HG03571 (cell line): ENCODE measurements around the gene F8.
A peak's percentile ranks its signal among the peaks of the same experiment; 100 is the strongest.
"Not testable (repeated sequence)": the region's sequence is repeated elsewhere in the genome, so short reads cannot be mapped to it uniquely, and the experiment has no call there.

Source experiments
- ATAC-seq: cut with Tn5 transposase; IDR thresholded peaks from one replicate; pipeline ENCODE4 v1.9.1; 2021; ENCODE audit not compliant: unreplicated experiment

The F8 gene

DNA sequence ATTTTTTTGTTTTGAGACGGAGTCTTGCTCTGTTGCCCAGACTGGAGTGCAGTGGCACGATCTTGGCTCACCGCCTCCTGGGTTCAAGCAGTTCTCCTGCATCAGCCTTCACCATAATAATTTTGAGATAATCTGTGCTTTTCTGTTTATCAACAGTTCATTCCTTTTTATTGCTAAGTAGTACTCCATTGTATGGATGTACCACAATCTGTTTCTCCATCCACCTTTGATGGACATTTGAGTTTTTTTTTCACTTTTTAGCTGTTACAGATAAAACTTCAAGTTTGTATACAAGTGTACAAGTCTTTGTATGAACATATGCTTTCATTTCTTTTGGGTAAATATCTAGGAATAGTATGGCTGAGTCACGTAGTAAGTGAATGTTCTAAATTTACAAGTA, 13.2 kb upstream of the F8 start:
- ATAC-seq: no peak

DNA sequence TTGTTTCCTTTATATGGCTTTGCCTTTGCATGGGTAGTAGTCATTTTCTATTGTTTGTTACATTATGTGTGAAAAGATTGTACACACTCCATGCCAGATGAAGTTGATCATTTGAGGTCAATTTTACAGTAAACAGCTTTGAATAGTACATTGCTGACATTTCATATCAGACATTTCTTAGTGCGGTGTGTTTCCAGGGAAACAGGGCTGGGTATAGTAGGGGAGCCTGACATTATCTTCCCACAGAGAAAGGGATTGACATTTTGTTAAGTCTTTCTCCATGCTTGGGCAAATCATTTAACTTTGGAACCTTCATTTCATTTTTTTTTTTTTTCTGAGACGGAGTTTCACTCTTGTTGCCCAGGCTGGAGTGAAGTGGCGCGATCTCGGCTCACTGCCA, 9.1 kb upstream of the F8 start:
- no peak for ATAC-seq

DNA sequence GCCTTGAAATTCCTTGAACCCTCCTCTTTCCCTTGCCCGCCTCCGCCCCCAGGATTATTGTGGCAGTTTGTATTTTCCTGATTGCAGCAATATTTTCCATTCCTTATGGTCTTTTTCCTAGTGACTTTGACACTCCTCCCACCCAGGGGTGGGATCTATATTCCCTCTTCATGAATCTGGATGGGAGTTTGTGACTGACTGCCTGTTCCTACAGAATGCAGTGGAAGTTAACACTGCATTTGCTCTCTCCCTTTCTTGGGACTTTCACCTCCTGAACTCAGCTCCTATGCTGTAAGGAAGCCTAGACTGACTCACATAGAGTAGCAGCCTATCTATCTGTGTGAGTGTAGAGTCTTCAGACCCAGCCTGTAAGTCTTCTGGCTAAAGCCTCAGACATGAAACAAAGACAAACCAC, 6.4 kb upstream of the F8 start:
- no peak for ATAC-seq

DNA sequence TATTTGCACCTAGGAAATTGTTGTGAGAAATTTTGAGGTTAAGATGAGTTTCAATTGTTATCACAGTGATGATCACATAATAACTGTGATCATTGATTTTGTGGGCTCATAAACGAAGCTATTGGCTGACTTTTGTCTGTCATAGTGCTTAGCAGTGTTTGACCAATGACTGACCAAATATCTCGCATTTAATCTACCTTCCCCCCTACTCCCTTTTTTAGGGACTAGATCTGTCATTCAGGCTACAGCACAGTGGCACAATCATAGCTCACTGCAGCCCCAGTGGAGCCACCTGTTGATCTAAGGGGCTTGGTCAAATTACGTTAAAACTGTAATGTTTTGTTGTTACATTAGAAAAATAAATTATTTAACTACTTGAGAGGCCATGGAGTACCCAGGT, 5.6 kb upstream of the F8 start:
- no peak for ATAC-seq

DNA sequence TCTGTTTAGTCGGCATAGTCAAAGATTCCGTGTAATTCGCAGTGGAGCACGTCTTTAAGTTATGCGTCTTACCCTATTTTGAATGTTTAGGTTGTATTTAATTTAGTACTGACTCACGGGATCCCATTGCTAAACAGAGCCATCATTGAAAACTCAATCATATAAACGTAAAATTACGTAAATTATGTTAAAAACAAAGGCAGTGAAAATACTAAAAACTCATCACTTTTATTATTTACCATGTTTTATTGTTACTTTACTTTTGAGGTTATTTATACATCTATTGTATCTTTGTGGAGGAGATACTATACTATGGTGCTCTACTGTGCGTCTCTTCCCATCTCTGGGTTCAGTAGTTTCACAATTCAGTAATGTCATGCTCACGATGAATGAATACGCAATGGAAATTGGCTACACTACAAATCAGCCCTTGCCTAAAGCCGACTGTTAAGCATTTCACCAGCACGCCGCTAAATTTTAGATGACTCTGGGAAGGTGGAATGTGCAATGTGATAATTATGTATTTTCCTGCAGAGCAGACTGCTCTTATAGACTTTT, 5.1 kb upstream of the F8 start:
- ATAC-seq: no peak

DNA sequence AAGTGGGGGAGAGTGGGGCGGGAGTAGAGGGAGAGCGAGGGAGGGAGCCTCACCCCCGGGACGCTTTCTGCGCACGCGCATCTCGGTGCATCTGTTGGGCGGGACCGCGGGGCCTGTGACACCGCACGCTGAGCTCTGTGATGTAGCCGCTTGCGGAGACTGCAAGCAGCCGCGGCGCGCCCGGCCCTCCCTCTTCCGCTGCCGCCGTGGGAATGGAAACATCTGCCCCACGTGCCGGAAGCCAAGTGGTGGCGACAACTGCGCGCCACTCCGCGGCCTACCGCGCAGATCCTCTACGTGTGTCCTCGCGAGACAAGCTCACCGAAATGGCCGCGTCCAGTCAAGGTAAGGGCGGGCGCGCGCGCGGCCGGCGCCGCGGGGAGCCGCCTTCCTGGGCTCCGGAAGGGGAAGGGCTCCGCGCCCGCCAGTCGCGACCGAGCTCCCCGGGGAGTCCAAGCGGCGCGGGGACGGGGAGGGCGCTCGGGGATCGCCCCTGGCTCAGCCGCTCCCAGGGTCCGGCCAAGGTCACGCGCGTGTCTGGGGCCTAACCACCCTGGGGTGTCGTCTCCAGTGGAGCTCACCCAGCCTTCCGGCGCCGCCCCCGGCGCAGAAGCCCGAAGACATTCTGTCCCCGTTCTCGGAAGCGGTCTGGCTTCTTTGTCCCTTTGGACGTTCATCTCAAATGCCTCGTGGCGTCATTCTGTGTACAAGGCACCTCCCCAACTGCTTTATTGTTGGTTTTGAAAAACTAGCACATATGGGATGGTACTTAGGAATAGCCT, 4.4 kb upstream of the F8 start, which contains the start of gene FUNDC2:
TSS of gene FUNDC2 (plus strand) at position 118 of the 782 bp plus-strand sequence. CDS start at position 213, 95 bp downstream.
- ATAC-seq: peak; percentile 87

DNA sequence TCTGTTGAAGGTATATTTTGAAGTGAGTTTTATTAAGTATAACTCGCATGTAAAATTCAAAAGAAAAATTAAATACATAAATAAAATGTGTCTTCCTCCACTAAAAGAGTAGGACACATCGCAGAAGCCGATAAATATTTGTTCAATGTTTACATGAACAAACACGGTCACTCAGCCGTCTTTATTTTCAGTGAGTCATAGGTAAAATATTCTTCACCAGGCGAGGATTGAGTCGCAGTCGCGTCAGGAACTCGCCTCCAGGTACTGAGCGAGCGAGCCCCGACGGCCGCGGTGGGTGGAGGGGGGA, 3.9 kb upstream of the F8 start:
- ATAC-seq: no peak

DNA sequence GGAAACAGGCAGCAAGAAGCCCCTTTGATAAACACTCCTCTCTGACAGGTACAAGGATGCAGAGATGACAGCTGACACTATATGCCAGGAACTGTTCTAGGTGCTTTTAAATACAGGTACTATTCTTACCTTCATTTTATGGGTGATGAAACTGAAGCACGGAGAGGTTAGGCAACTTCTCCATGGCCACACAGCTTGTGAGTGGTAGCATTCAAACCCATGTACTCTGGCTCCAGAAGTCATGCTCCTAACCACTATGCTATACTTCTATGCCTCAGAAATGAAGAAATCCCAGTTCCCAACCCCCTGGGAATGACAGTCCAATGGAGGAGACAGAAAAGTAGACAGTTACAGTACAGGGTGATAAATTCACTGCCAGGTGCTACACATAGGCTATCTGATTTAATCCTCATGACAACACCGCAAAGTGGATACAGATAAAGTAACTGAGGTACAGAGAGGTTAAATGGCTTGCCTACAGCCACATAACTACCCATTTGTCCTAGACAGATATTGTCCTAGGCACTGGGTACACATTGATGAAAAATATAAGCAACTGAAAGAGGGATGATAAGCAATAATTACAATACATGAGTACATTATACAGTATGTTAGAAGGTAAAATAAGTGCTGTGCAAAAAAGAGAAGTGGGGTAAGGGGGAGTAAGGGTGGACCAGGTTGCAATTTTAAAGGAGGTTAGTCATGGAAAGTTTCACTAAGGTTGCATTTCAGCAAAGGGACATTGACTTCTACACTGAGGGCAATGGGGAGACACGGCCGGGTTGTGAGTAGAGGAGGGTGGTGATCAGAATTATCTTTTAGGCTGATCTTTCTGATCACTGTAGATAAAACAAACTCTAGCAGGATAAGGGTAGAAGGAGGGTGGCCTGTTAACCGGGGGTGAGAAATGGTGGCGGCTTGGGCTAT, 1.6 kb upstream of the F8 start:
- ATAC-seq: no peak

DNA sequence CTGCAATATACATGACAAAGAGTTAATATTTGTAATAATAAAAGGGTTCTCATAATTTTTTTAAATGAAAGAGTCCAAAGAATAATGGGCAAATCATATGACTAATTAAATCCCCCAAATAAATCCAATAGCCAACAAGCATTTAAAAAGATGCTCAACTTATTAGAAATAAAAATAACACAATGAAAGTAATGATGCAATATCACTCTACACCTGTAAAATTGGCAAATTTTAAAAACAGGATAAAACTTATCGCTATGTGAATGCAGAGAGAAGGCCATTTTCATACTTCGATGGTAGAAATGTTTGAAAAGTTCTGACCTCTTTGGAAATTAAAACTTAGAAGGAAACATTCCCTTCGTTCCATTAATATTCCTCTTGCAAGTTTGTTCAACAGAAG, 1.9 kb downstream of the F8 start:
- ATAC-seq: no peak

DNA sequence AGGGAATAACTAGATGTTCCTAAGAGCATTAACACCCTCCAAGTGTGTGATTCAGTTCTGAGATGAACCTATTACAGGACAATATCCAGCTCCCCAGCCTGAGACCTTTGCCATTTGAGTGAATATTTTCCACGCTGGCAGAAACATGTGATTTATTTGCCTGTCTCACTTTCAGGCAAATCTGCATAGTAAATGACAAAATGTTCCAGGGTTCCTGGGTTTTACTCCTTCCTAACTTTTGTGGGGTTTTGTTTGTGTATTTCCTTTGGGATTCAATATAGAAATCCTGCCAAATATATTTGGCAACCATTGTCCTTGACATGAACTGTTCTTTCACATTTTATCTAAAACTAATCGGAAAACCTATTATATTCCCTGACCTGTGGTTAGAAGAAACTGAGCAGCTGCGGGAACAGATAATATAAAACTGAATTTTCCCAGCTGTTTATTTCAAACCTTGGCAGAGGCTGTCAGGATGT, 12.5 kb downstream of the F8 start:
- ATAC-seq: no peak

DNA sequence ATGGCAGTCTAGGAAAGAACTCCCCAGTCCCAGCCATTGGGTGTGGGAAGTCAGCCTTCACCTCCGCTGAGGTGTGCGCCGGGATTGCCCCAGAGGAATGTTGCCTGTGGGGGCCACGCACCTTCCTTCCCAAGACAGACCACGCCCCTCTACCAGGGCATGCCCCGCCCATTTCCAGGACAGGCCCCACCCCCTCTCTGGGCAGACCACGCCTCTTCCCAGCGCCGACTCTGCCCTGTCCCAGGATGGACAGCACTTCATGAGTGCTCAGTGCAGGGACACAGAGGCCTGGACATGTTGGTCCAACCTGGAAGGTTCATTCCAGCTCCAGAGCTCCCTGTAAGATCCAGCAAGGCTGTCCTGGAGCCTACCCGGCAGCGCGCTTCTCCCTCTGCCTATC, 13.9 kb downstream of the F8 start:
- ATAC-seq: not testable (repeated sequence)

DNA sequence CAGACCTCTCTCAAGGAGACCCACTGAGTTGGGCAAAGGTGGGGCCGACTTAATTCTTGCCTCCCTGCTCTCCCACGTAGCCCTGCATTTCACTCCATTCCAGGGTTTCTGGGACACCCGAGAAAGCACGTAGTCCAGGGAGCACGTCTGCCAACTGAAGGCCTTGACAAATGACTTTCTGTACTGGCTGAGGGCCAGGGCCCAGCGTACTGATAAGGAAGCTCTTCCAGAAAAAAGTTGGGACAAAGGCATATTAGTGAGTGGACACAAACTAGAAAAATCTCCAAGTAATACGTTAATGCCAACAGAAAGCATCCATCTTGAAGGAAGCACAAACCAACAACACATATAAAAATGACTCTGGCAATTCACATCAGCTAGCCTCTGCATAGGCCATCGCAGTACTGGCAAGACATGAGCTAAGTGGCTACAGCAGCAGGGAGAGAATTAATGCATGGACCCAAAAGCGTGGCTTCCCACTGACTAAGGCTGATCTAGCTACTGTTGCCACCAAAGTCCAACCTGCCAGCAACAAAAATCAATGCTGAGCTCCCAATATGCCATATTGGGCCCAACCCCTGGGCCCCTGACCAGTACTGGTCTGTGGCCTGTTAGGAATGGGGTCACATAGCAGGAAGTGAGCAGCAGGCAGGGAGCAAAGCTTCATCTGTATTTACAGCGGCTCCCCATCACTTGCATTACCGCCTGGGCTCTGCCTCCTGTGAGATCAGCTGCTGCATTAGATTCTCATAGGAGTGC, 15.4 kb downstream of the F8 start:
- not testable (repeated sequence) for ATAC-seq

DNA sequence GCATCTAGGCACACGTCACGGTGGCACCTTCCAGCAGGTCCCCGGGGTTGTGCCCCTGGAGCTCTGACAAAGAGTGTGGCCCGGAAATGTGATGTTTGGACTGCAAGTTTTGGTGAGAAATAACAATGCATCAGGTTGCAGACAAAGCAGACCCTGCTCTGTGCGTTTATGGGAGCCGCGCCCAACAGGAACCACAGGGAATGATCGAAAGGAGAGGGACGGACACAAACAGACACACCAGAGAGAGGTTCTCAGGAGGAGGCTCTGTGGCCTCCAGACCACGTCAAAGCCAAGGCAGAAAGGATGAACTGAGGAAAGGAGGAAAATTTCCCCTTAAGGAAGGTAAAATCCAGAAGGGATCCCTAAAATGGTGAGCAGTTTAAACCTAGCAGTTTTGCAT, 16.1 kb downstream of the F8 start:
- not testable (repeated sequence) for ATAC-seq

DNA sequence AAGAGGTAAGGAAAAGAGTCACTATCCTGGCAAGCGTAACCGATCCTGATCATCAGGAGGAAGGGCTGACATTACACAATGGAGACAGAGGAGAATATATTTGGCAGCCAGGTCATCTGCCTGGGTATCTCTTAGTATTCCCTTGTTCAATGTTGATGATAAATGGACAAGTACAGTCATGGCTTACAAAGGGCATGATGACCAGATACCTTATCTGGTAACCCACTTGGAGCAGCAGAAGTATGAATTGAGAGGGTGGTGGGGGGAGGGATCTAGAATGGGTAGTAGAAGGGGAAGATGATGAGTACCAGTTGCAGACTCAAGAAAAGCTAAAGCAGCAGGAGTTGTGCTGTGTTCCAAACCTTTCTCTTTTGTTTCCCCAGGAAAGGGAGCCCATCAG, 17.3 kb downstream of the F8 start:
- ATAC-seq: no peak

DNA sequence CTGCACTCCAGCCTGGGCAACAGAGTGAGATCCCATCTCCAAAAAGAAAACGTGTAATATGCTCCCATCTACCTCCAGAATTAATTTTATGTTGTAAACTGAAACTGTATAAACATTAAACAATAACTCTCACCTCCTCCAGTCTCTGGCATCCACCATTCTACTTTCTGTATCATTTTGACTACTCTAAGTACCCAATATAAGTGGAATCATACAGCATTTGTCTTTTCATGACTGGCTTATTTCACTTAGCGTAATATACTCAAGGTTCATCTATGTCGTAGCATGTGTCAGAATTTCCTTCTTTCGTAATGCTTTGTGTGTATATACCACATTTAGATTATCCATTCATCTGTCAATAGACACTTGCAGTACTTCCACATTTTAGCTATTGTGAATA, 20.6 kb downstream of the F8 start:
- ATAC-seq: no peak

DNA sequence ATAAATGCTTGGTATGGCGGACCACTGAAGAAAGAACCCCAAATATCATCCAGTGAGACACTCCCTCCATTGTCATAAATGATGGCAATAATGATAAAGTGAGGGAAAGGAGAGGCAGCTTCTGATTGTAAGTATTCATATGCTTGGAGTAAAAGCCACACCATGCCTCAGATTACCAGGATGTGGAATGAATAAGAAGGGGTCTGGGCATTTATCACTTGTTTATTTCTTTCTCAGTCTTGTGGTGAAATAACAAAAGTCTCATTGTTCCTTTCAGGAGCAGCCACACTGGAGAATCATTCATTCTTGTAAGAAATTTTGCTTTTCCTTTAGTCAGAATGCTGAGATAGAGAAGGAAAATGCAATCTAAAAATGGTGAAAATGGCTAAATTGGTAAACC, 21.7 kb downstream of the F8 start:
- no peak for ATAC-seq

DNA sequence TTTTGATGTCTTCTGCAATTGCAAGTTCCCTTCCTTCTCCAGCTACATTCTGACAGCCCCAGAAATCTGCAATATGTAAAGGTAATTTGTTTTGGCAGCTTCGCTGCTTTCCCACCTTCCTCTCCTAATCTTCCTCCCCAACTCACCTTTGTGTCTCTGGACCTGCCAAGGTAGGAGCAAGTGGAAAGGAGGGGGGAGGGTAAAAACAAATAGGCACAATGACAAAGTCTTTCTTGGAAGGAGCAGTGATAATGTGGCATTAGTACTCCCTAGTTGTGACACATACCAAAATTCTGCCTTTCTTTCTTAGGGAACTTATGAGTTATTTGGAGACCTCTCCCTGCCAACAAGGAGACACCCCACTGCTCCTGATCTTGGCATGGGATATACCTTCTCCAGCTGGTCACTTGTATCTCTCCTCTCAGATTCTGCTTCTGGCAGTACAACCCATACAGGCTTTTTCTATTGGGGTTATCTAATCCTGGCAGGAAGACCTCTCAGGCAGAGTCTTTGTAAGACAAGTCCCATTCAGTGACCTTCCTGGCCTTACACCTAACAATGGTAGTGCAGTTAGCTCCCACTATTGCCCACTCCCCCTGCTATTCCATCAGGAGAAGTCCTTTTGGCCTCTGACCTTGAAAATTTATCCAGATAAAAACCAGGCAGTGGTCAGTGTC, 24.2 kb downstream of the F8 start:
- no peak for ATAC-seq

DNA sequence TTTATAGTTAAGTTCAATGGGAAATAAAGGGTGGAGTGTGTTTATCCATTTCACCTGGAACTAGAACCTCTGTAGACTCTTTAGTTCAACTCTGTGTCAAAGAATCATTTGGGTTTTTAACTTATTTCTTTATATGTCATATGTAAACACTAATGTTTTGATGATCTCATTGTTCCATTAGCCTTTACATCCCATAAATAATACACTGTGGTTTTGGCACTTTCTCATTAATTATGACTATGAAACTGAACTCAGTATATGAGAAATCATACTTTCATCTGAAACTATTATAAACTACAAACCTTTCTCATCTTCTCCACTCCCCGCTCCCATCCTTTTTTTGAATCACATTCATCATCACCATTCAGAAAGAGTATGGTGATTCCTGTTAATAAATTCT, 31.0 kb downstream of the F8 start:
- no peak for ATAC-seq

DNA sequence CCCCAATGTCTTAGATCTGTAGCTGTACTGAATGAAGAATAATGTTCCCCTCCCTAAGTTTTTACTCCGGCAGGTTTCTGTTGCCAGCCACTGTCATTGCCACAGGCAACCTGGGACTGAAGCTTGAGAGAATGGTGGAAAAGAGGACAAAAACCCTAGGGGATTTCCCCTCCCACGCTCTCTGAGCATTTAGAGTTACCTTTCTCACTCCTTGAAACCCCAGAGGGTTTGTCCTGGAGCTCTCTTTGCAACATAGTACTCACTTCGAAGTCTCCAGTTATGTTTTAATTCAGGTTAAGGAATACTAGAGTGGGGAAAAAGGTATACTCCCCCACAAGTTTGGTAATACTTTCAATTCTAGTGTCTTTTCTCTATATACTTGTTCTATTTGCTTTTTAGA, 31.5 kb downstream of the F8 start:
- no peak for ATAC-seq

DNA sequence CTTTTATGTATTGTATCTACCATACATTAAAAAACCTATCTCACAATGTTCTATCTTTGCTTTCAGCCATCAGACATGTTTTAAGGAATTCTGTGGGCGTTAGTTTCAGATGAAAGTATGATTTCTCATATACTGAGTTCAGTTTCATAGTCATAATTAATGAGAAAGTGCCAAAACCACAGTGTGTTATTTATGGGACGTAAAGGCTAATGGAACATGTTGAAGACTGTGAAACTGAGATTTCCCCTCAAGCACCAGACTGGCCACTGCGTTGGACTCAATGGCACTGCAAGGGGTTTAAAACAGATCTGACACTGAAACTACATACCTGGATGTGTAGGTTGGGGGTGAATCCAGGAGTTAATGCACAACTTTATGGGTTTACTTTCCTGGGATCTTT, 32.0 kb downstream of the F8 start:
- ATAC-seq: no peak

DNA sequence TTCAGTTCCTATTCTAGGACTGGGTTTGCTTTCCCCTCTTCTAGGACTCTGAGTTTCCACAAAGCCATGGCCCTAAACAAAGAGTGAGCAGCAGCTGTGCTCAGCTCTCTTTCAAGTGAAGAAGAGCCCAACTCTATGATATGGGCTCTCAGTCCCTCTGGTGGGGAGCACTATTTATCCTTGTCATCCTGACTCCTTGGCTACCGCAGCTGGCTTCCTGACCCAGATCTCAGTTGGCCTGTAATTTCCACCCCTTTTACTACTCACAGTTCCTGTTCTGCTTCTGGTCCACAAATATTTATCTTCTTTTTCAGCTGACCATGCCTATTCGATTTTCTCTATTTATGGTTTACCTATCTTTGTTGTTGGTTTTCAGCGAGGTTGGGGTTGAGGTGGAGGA, 33.8 kb downstream of the F8 start:
- no peak for ATAC-seq
